RWPE1 (cell line): Measurements from ENCODE around the gene PALLD.

ENCODE experiments used
- CTCF ChIA-PET: fragments of 350-600 bp; sonication (Branson Sonifier 250); formaldehyde crosslinking; extraction: SDS; loops from one replicate; lab custom pipeline; 2021; lab: Yijun Ruan, JAX
- POLR2A ChIA-PET: fragments of 400-600 bp; formaldehyde crosslinking; extraction: SDS; loops from one replicate; lab custom pipeline; 2020; ENCODE audit warnings: antibody characterized with exemption; ENCODE audit not compliant: low non-redundant PET; lab: Yijun Ruan, JAX
- DNase-seq: peaks from one replicate; pipeline ENCODE4 v3.0.0; 2012; ENCODE audit warnings: low spot score
- H3K27ac ChIP-seq: fragments of 450-650 bp; 2 replicates; pipeline ENCODE4 v1.5.1; 2017
- CTCF ChIP-seq: fragments of 450-650 bp; conservative IDR thresholded peaks from 2 replicates; pipeline ENCODE4 v1.5.1; 2017; ENCODE audit warnings: low read depth, mild to moderate bottlenecking

PALLD gene

GRCh38 chr4:168719725-168720124, 222.9 kb downstream of the PALLD start:
- POLR2A ChIA-PET: no interaction called here
- CTCF ChIA-PET: no interaction called here

GRCh38 chr4:168720396-168720900, 223.6 kb downstream of the PALLD start:
- no peak for DNase-seq
- ChIA-PET POLR2A (no interaction called here), CTCF (no interaction called here)
- no peak overlapping the region for H3K27ac ChIP-seq
- TF ChIP-seq CTCF: no peak

More at GRCh38 chr4:168719725-168720124, 222.9 kb downstream of the PALLD start:
- no peak for DNase-seq
- H3K27ac ChIP-seq: no peak overlapping the region
- TF ChIP-seq CTCF: no peak

GRCh38 chr4:168722391-168722790, 225.5 kb downstream of the PALLD start:
- ChIA-PET CTCF (interaction anchor here (0.6 kb wide), 1 partner anchor 32 kb away, joined by 4 read pairs; no protein-coding TSS in a partner anchor), POLR2A (no interaction called here)
- DNase-seq: no peak
- H3K27ac ChIP-seq: no peak overlapping the region
- TF ChIP-seq CTCF: no peak

- TF ChIP-seq CTCF: no peak
- no peak for DNase-seq
- CTCF ChIA-PET: no interaction called here
- no peak overlapping the region for H3K27ac ChIP-seq
- POLR2A ChIA-PET: no interaction called here
Observed at GRCh38 chr4:168723020-168723419, 226.2 kb downstream of the PALLD start.

GRCh38 chr4:168723569-168723968, 226.7 kb downstream of the PALLD start:
- TF ChIP-seq CTCF: no peak
- ChIA-PET CTCF (no interaction called here), POLR2A (no interaction called here)
- DNase-seq: no peak
- H3K27ac ChIP-seq: no peak overlapping the region

- H3K27ac ChIP-seq: no peak overlapping the region
- ChIA-PET POLR2A (no interaction called here), CTCF (no interaction called here)
- DNase-seq: no peak
- TF ChIP-seq CTCF: no peak
Observed at GRCh38 chr4:168724243-168724642, 227.4 kb downstream of the PALLD start.
